Measurements from ENCODE around the gene RHOU.

The RHOU gene

DNA sequence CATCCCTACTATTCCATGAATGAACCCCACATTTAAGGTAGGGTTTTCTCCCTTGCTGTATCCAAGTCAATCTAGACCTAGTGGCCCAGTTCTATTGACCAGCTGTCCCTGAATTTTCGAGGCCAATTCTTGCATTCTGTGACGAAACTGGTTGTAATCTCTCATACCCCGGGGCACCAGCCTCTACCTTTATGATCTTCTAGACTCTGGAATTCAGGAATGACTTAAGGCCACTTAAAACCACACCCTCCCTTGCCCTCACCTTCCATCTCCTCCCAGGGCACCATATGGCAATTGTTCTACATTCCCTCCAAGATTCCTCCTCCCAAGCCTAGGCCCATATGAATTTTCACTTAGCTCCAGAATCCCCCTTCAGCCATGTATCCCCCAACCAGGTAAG is 48.9 kb downstream of the RHOU start:
- no peak for DNase-seq (ENCODE audit: low read depth in 2 of 2)

DNA sequence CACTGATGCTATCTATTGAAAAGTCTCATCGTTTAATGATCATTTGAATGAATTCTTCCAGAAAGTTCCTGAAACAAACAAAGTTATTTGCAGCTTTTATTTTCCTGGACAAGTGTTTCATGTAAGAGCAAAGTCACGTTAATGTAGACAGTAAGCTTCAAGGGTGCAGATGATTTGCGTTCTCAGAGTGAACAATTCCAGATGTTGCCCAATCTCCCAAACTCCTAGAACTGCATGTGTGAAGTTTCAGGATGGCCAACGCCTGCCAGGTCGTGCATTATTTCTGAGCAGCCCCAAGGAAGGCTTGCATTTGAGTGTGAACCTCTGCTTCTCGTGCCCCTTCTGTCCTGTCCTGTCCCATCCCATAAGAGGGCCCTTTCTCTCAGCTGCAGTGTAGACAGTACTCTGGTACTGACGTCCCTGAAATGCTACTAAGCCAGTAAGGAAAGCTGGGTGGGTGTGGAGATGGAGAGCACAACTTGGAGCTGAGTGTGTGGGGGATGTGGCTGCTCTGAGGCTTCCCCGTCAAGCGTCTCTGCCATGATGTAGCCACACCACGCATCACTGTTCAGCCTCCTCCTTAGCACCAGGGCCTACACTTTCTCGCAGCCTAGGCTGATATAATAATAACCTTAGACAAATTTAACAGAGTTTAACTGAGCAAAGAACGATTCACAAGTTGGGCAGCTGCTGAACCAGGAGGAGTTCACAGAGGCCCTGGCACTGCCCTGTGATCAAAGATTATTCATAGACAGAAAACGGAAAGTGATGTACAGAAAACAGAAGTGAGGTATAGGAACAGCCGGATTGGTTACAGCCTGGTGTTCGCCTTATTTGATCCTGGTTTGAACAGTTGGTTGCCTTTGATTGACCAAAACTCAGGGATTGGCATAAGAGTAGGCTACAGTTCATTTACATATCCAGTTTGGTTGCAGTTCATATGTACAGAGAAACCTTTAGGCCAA is 50.4 kb downstream of the RHOU start:
- no peak for DNase-seq (ENCODE audit: low read depth in 2 of 2)

DNA sequence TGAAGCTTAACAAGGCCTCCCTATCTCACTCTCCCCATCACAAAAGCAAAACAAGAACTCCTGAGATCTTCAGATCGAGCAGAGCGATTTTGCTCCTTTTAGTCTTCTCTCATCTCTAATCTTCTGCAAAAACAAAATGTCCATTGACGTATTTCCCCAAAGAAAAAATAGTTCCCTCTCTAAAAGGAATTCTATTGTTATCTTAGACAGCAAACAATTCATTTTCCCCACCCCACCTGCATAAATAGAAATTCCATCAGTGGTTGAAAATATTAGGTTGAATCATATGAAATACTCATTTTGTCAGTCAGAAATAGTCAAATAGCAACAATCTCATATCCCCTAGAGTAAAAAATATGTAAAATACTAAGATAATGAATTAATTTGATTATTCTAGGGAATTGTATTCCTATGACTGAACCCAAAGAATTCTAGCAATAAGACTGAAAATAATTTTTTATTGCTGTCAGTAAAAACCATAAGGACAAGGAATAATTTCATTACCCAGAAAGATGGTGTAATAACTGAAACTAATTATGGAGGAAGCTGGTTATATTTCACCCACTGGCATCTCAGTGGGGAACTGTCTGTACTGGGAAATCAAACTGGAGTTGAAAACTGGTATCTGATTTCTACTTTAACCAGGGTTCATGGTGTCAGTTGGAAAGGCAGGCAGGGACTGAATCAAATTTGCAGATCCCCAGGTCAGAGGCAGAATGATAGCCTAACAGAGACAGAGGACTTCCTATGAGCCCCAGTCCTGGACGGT is 51.3 kb downstream of the RHOU start:
- no peak for DNase-seq (ENCODE audit: low read depth in 2 of 2)

DNA sequence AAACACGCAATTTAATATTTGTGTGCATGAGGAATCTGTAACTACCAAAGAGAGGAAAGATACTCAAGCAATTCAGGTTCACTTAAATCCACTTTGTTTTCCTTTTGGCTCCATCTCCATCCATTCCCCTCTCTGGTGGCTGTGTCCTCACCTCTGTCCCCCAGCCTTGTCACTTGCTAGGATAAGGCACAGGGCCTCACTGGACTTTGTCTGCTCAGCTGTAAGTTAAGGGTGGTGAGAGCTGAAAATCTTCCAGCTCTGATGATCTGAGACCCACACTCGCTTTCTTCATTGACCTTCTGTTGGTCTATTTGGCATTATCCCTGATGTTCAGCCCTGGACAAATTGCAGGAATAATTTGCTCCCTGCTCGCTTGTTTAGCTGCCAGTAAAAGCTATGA is 56.5 kb downstream of the RHOU start:
- no peak for DNase-seq (ENCODE audit: low read depth in 2 of 2)

DNA sequence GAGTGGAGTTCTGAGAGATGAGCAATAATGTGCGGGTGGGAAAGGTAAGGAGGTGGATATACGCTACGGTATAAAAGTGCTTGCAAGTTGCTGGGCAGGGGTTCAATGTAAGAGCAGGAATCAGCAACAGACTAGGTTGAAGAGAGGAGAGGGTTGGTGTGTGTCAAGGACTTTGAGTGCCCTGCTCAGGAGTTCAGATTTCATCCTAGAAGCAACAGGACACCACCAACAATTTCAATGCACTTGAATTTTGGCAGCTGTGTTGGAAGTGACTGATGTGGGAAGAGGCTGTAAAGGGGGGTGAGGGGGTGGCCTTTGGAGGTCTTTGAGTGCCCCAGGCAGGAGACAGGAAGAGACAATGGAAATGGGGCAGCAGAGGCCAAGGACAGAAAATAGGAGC is 57.3 kb downstream of the RHOU start:
- DNase-seq (ENCODE audit: low read depth in 2 of 2), result no peak

DNA sequence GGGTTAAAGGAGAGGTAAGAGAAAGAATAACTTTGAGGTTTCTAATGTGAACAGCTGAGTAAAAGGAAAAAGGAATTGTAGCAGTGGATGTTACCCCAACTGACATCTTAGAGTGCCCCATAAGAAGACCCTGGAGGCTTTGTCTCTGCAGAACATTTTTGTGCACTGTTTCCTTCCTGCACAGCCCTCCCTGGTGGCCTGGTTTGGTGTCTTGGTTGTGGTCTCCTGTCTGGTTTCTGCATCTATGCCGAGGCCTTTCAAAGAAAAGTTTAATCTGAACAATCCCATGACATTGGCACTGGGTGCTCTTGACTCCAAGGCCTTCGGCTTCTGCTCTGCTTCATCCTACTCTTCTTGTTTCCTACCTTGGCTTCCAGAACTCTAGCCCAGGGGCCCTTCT is 57.8 kb downstream of the RHOU start:
- DNase-seq (ENCODE audit: low read depth in 2 of 2), result no peak

DNA sequence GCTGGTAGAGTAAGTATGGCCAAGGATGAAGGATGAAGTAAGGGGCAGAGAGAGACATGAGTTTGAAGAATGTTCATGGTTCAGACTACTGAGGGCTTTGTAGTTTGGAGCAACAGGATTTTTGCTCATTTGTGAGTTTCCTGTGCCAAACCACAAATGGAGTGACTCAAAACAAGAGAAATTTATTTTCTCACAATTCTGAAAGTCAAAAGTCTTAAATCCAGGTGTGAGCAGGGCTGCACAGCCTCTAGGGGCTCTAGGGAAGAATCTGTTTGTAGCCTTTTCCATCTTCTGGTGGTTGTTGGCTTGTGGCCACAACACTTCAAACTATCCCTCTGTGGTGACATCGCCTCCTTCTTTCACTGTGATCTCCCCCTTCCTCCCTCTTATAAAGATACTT is 58.9 kb downstream of the RHOU start:
- DNase-seq (ENCODE audit: low read depth in 2 of 2), result peak; percentile 9 to 21

DNA sequence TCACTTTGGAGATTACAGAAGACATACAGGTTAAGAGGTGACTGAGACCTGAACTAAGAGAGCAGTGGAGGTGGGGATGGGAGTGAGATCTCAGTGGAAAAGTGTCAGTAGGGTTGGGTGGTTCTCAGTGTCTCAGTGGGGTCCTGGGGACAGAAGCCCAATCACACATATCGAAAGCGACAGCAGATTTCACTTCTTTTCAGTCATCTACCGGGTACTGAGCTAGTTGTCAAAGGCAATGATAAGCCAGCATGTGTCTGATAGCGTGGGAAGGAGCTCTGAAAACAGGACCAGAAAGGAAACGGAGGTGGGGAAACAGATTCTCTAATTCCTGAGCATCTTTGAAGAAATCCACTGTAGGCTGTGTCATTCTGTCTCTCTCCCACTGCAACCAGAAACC is 59.5 kb downstream of the RHOU start:
- DNase-seq (ENCODE audit: low read depth in 2 of 2), result peak; percentile 19 to 36

DNA sequence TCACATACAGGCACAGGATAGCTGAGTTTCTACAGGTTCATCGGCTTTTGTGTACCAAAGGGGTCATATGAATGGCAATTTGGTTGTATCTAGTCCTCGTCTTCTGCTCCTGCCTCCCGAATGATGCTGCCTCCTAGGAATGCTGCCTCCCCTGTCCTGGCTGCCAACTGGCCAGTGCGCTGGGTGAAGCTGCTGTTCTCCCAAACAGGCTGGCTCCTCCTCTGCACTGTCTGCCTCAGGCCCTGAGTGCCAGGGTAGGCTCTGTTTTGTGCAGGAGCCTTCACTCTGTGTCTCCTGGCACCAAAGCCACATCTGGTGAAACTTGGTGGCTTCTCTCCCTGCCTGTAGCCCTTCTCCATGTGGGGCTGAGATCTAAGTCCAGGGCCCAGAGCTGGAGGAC is 60.3 kb downstream of the RHOU start:
- DNase-seq (ENCODE audit: low read depth in 2 of 2), result no peak
